HG03025 (cell line): Measurements from ENCODE around the gene CLEC16A.
"Not testable (repeated sequence)": the region's sequence is repeated elsewhere in the genome, so short reads cannot be mapped to it uniquely, and the experiment has no call there.

Source experiments
- ATAC-seq: cut with Tn5 transposase; IDR thresholded peaks from one replicate; pipeline ENCODE4 v1.9.1; 2021; ENCODE audit warnings: mild to moderate bottlenecking, moderate library complexity; ENCODE audit not compliant: unreplicated experiment, low FRiP score

CLEC16A gene

GRCh38 chr16:10923146-10923649, 21.2 kb upstream of the CLEC16A start:
- no peak for ATAC-seq

GRCh38 chr16:10923650-10924214, 20.6 kb upstream of the CLEC16A start:
- ATAC-seq: no peak

- ATAC-seq: not testable (repeated sequence)
Measured at GRCh38 chr16:10925285-10925684, 19.1 kb upstream of the CLEC16A start.

GRCh38 chr16:10926094-10926493, 18.3 kb upstream of the CLEC16A start:
- ATAC-seq: no peak

DNA sequence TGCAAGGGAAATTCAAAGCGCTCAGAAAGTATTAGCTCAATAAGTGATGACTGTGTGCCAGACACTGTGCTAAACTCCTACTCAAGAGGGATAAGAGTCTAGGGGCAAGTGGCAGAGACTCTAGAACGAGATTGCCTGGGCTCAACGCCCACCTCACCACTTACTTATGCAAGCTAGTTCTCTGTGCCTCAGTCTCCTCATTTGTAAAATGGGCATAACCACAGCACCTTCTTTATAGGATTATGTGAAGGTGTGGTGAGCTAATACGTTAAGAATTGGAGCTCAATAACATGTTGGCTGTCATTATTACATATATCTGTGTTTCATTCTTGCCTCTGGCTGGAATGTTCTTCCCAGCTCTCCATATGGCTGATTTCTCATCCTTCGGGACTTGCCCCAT, 17.5 kb upstream of the CLEC16A start:
- ATAC-seq: no peak

GRCh38 chr16:10927497-10928112, 16.8 kb upstream of the CLEC16A start:
- ATAC-seq: no peak

GRCh38 chr16:10929097-10929496, 15.3 kb upstream of the CLEC16A start:
- not testable (repeated sequence) for ATAC-seq

- ATAC-seq: no peak
Measured at GRCh38 chr16:10929853-10930754, 14.3 kb upstream of the CLEC16A start.

GRCh38 chr16:10930755-10931093, 13.6 kb upstream of the CLEC16A start:
- ATAC-seq: no peak

GRCh38 chr16:10931134-10931533, 13.2 kb upstream of the CLEC16A start:
- ATAC-seq: no peak

- no peak for ATAC-seq
Measured at GRCh38 chr16:10931977-10932632, 12.3 kb upstream of the CLEC16A start.

DNA sequence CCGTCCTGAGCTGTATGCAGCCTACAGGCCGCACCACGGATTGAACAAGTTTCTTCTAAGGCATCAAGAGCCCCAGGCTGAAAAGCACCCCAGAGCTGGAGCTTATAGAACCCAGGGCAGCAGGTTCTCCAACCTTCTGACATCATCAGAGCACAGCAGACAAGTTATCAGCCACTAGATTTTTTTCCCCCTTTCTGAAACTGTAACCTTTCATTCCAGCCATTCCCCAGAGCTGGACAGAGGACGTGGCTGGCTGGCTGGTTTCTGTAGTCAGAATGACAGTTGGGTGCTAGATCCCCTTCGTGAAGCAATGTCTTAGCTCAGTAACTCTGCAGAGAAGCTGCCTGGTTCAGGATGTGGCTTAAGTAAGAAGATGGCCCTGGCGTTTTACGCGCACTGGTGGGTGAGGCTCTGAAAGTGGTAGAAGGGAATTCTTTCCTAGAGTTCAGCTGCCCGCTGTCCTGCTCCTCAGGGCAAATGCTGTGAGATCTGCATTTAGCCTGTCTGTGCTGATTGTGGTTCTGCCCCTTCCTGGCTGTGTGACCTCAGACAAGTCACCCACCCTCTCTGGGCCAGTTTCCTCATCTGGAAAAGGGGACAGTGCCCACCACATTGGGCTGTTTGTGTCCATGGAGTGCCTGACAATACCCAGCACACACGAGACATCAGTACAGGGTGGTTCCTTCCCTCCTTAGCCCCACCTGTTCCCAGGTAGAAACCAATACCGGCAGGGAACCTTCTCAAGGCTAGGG, 11.2 kb upstream of the CLEC16A start:
- no peak for ATAC-seq

DNA sequence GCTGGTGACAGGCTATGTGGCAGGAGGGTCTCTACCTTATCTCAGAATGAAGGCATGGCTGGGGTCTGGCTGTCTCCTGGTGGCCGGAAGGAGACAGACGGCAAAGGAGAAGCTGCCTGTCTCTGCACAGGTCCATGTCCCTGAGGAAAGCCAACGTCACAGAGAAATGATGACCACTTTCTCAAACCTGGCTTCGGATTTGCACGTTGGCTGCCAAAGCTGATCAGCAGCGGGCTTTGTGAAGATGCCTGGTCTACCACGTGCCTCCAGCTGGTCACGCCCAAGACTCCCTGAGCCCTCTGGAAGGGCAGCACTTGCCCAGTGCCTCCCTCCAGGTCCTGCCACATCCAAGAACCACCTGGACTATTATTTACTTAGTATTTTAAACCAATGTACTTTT, 10.5 kb upstream of the CLEC16A start:
- ATAC-seq: no peak

DNA sequence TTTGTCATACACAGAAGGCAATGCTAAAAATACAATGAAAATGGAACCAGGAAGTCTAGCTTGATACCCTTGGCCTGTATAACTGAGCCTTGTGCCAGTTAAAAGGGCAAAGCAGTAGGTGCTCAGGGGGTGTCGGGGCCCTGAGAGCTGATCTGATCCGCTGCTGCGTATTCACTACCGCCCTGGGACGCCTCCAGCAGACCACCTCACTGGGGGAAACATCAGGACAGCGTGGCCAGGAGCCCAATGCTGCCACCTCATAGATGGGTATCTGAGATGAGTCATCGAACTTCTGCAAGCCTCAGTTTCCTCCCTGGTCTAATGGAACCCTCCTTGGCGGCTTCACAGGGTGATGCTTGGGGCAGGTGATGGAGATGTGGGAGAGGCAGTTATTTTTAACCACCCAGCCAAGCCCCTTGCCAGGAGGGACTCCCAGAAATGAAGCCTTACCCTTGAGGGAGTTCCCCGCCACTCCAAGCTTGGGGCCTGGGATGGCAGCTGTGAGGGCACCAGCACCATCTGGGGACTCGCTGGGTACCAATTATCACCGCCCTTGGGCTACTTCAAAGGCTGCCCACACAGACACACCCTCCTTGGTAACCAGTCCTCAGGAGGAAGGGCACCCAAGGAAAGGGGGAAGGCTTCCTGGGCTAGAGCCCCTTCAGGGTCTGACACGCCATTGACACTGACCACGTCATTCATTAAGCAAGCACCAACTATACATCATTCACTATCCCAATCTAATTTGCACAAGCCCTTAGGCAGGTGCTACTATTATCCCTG, 9.8 kb upstream of the CLEC16A start:
- ATAC-seq: no peak

- ATAC-seq: no peak
Measured at GRCh38 chr16:10935226-10935915, 9.0 kb upstream of the CLEC16A start.

DNA sequence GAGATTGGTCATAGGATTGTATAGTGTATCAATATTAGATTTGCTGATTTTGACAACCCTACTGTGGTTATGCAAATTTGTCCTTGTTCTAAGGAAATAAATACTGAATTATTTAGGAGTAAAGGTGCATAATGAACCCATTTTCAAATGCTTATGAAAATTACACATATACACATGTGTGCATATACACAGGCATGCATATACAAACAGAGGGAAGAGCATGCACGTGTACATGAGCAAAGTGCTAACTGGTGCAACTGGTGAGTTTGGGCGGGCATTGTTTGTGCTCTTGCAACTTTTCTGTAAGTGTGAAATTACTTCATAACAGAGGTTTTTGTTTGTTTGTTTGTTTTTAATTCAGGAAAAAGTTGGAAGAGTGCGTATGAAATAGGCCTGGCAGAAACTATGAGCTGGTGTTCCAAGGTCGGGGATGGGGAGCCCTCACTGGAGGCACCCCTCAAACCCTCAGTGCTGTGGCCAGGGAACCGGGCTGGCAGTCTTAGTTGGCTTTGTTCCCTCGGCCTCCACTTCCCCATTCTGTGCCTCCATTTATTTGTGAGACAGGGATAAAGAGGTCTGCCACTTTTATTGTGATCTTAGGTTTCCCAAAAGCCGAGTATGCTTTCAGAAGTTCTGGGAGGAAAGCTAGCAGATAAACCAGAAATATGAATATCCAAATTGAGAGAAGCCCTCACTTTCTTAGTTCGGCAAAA, 7.9 kb upstream of the CLEC16A start:
- ATAC-seq: no peak

DNA sequence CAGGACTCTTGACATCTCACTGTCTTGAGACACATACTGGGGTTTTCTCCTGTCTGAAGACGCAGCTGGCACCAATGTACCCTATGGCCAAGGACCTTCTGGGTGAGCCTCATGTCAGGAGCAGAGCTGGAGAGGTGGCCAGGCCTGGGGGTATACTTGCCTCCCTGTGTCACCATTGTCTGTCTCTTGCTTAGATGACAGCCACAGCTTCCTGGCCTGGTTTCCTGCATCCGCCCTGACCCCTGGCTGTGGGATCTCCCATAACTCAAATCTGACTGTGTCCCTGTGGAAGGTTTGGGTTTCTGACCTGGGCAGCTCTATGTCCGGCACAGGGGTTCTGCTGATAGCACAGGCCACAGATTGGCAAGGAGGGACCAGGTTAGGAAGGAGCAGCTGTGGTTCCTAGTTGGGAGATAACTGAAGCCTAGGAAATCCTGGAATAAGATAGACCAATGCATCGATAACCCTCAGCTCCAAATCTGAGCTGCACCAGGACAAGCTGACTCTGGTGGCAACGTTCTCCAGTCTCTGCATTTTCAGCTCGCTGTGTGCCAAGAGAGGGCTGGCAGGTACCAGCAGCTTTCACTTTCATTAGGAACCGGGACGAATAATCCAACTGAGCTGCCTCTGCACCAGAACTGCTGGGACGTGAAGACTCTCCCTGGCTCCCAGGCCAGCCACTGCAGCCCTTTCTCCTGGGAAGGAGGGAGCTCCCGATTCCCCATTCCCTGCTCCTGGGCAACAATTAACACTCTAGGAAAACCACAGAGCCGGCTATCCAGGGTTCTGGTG, 7.1 kb upstream of the CLEC16A start:
- ATAC-seq: no peak

DNA sequence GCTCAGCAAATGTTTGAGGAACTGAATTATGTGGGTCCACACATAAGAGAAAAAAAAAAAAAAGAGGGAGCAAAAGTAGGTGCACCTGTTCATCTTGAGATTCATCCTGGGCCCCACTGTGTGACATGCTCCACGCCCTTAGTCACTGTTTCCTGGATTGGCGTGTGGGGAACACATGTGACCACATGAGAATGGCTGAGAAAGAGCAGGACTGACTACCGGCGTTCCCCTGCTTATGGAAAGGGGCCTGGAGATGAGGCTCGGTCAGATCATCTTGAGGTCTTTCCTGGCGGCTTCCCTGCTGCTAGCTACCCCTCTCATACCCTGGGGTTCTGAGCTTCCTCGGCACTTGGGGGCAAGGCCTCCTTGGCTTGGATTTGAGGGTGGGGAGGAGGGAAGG, 6.0 kb upstream of the CLEC16A start:
- no peak for ATAC-seq
